GM12878 (cell line): Measurements from ENCODE around the gene RCE1.

ENCODE experiments used
- BRCA1 ChIP-seq: IDR thresholded peaks from 2 replicates; pipeline ENCODE4 v1.6.1; 2011; ENCODE audit warnings: low read depth, low read length, improper control_type of control experiment
- POLR2A ChIP-seq: IDR thresholded peaks from 2 replicates; pipeline ENCODE4 v1.6.1; 2011; ENCODE audit warnings: low read depth, mild to moderate bottlenecking, low read length
- POLR2AphosphoS5 ChIP-seq: IDR thresholded peaks from 2 replicates; pipeline ENCODE4 v1.6.1; 2011; ENCODE audit warnings: mild to moderate bottlenecking, low read length, inconsistent platforms
- RFX5 ChIP-seq: IDR thresholded peaks from 2 replicates; pipeline ENCODE4 v1.6.1; 2011; ENCODE audit warnings: low read depth, low read length, improper control_type of control experiment
- USF1 ChIP-seq: IDR thresholded peaks from 2 replicates; pipeline ENCODE4 v1.6.1; 2011; ENCODE audit warnings: borderline replicate concordance, low read depth, mild to moderate bottlenecking, moderate library complexity, mixed read lengths, low read length; ENCODE audit not compliant: insufficient read depth; ENCODE audit errors: extremely low read length
- USF2 ChIP-seq: IDR thresholded peaks from 2 replicates; pipeline ENCODE4 v1.6.1; 2011; ENCODE audit warnings: low read depth, low read length, improper control_type of control experiment, borderline replicate concordance
- YBX1 ChIP-seq: fragments of 450-650 bp; IDR thresholded peaks from 2 replicates; pipeline ENCODE4 v1.6.1; 2016; ENCODE audit warnings: antibody characterized with exemption
- TF ChIP-seq, protein P1 (sequence below), 3 experiments: IDR thresholded peaks in 2 of 3; conservative IDR thresholded peaks in 1 of 3; 2 replicates each; pipeline ENCODE4 v1.5.1; 2011; ENCODE audit warnings: low read depth in 3 of 3, low read length in 3 of 3, mild to moderate bottlenecking in 3 of 3, control low read depth in 2 of 3, moderate library complexity in 2 of 3, inconsistent platforms in 1 of 3, mixed read lengths in 1 of 3; ENCODE audit not compliant: control insufficient read depth in 2 of 3, insufficient read depth in 1 of 3; ENCODE audit errors: extremely low read depth in 1 of 3

- TF ChIP-seq YBX1 (no peak), USF2 (no peak), POLR2A (no peak), RFX5 (no peak), POLR2AphosphoS5 (no peak), USF1 (no peak), BRCA1 (no peak)
- TF ChIP-seq, protein P1, sequence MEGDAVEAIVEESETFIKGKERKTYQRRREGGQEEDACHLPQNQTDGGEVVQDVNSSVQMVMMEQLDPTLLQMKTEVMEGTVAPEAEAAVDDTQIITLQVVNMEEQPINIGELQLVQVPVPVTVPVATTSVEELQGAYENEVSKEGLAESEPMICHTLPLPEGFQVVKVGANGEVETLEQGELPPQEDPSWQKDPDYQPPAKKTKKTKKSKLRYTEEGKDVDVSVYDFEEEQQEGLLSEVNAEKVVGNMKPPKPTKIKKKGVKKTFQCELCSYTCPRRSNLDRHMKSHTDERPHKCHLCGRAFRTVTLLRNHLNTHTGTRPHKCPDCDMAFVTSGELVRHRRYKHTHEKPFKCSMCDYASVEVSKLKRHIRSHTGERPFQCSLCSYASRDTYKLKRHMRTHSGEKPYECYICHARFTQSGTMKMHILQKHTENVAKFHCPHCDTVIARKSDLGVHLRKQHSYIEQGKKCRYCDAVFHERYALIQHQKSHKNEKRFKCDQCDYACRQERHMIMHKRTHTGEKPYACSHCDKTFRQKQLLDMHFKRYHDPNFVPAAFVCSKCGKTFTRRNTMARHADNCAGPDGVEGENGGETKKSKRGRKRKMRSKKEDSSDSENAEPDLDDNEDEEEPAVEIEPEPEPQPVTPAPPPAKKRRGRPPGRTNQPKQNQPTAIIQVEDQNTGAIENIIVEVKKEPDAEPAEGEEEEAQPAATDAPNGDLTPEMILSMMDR (IDR thresholded peaks at IDR 0.05 in 2 of 3, conservative IDR thresholded peaks at IDR 0.05 in 1 of 3; ENCODE audit: control insufficient read depth in 2 of 3, extremely low read depth in 1 of 3, insufficient read depth in 1 of 3, low read depth in 3 of 3, low read length in 3 of 3): no peak
Observed at GRCh38 chr11:66874232-66874631, 31.0 kb downstream of the RCE1 start.
